Stomach smooth muscle (tissue), 2 donors: ENCODE data around the gene HDAC8.

ENCODE experiments used
- H3K27ac ChIP-seq: one replicate; pipeline ENCODE4 v1.7.0; 2013; ENCODE audit warnings: mild to moderate bottlenecking, low read length, inconsistent platforms
- H3K27me3 ChIP-seq, 2 donors: one replicate each; pipeline ENCODE4 v1.7.0; 2013; ENCODE audit warnings: low read length in 2 of 2; ENCODE audit not compliant: insufficient read depth in 2 of 2, control insufficient read depth in 1 of 2
- H3K36me3 ChIP-seq, 2 donors: one replicate each; pipeline ENCODE4 v1.7.0; 2013; ENCODE audit warnings: low read length in 2 of 2; ENCODE audit not compliant: control insufficient read depth in 2 of 2, insufficient read depth in 2 of 2
- H3K4me1 ChIP-seq: one replicate; pipeline ENCODE4 v1.7.0; 2013; ENCODE audit warnings: low read length; ENCODE audit not compliant: control insufficient read depth, insufficient read depth
- H3K4me3 ChIP-seq, 2 donors: one replicate each; pipeline ENCODE4 v1.7.0; 2013; ENCODE audit warnings: low read length in 2 of 2
- H3K9ac ChIP-seq, 2 donors: one replicate each; pipeline ENCODE4 v1.7.0; 2013; ENCODE audit warnings: low read length in 2 of 2, mild to moderate bottlenecking in 1 of 2
- H3K9me3 ChIP-seq, 2 donors: one replicate each; pipeline ENCODE4 v1.7.0; 2013; ENCODE audit warnings: low read length in 2 of 2; ENCODE audit not compliant: control insufficient read depth in 2 of 2
- donor health status: healthy.
- donor health status: Pancreatic carcinoma.

Gene HDAC8

DNA sequence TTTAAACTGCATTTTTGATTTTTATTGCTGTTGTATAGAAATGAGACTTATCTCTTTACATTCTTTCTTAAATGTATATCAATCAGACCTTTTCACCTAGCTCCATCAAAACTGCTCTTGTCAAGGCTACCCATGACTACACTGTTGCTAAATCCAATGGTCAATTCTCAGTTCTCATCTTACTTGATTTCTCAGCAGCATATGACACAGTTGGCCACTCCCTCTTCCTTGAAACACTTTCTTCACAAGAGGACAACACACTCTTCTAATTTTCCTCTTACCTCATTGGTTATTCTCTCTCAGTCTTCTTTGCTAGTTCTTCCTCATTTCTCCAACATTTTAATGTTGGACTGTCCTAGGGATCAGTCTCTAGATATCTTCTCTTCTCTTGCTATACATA is 172.8 kb downstream of the HDAC8 start:
- Histone ChIP-seq H3K9ac (no peak overlapping the region), H3K27me3 (no peaks in the 10 kb centered on the region), H3K4me1 (no peaks in the 10 kb centered on the region), H3K4me3 (no peak overlapping the region), H3K9me3 (no peaks in the 10 kb centered on the region), H3K36me3 (no peaks in the 10 kb centered on the region), H3K27ac (no peak overlapping the region)

DNA sequence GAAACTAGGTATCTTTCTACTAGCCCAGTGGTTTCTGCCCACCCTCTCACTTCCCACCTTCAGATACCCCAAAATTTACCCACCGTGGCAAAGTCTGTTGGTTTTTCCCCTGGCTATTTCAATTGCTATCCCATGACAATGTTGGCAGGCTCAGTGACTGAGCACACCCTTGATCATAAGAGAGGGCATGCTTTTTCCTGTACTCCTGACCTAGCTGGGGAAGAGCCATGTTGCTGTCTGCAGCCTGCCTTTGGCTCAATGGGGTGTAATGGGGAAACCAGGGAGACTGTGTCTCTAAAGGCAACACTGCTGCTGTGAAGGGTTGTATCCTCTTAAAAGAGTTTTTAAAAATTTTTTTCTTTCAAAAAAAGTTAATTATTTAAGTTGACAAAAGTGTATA is 176.5 kb downstream of the HDAC8 start:
- Histone ChIP-seq H3K4me3 (no peak overlapping the region), H3K9ac (no peak overlapping the region), H3K27me3 (no peaks in the 10 kb centered on the region), H3K9me3 (no peaks in the 10 kb centered on the region), H3K36me3 (no peaks in the 10 kb centered on the region), H3K27ac (no peak overlapping the region), H3K4me1 (no peaks in the 10 kb centered on the region)

DNA sequence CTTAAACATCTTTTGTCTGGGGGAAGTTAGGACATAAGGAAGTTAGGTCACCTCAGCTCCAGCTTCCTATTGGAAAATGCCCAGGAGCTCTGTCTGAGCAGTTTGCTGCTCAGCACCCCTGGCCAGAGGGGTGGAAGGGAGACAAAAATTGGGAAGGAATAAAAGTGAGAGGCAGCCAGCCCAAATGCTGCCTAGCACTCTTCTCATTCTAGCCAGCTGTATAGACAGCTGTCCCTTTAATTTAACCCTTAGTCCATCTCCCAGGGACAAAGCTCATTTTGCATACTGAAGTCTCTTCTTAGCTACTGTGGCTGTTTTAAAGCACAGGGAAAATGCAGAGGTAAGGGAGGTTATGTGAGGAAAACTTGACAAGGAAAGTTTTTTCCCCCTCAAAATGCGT is 177.4 kb downstream of the HDAC8 start:
- Histone ChIP-seq H3K27me3 (no peaks in the 10 kb centered on the region), H3K4me1 (no peaks in the 10 kb centered on the region), H3K27ac (no peak overlapping the region), H3K36me3 (no peaks in the 10 kb centered on the region), H3K4me3 (no peak overlapping the region), H3K9ac (no peak overlapping the region), H3K9me3 (no peaks in the 10 kb centered on the region)

DNA sequence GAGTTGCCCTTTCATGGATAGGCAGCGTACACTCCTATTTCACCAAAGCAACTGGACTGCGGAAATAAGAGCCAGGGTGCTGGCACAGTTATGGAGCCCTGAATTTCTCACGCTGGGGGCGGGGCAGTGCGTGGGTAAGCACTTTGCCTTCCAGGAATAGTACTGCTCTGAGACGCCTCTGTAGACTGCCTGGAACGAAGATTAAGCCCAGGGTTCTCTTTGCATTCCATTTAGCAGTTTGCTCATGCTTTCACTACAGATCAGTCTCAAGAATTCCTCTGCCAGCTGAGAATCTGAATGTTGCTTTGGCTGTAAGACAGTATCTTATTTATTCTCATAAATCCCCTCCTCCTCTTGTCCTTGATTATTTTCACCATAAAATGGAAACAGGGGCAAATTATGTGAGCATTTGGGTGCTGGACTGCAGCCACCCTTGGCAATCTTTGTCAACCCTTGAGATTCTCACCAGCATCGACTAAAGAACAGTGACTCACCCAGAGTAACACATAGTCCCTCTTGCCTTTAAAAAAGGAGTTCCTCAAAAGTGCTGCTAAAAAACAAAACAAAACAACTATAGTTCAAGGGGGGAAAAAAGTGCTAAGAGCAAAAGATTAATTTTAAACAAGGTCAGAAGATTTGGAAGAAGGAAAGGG is 178.0 kb downstream of the HDAC8 start:
- no peaks in the 10 kb centered on the region for H3K27me3 ChIP-seq
- H3K27ac ChIP-seq = no peak overlapping the region
- no peak overlapping the region for H3K4me3 ChIP-seq
- H3K9me3 ChIP-seq = no peaks in the 10 kb centered on the region
- H3K4me1 ChIP-seq = no peaks in the 10 kb centered on the region
- no peak overlapping the region for H3K9ac ChIP-seq
- no peaks in the 10 kb centered on the region for H3K36me3 ChIP-seq

DNA sequence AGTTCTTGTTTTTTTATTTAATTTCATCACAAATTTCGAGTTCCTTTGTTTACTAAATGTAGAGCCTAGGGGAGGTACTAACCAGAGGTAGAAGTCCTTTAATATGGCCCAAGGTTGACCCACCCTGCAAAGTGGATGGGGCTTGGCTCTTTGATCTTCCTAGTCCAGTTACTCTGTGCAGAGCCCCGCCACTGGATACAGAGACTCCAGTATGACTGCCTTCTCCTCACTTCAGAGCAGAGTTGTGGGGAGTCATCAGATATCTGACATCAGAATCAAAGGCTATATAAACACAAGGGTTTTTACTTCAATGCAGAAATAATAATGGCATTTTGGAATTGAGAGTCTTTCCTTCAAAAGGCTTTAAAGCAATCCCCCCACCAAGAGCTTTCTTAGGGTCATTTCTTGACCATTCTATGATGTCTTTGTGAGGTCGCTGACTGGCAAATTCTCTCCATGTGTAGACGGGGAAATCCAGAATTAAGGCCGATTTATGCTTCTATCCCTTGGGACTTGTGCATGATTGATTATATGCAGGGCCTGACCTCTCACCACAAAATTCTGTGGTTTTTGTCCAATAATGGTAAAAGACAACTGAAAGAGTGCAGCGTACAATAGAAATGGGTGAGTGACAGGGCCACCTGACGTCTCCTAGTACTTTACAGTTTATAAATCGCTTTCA is 178.7 kb downstream of the HDAC8 start:
- no peaks in the 10 kb centered on the region for H3K27me3 ChIP-seq
- H3K36me3 ChIP-seq = no peaks in the 10 kb centered on the region
- no peaks in the 10 kb centered on the region for H3K9me3 ChIP-seq
- H3K4me3 ChIP-seq = no peak overlapping the region
- H3K27ac ChIP-seq = no peak overlapping the region
- no peak overlapping the region for H3K9ac ChIP-seq
- H3K4me1 ChIP-seq = no peaks in the 10 kb centered on the region

DNA sequence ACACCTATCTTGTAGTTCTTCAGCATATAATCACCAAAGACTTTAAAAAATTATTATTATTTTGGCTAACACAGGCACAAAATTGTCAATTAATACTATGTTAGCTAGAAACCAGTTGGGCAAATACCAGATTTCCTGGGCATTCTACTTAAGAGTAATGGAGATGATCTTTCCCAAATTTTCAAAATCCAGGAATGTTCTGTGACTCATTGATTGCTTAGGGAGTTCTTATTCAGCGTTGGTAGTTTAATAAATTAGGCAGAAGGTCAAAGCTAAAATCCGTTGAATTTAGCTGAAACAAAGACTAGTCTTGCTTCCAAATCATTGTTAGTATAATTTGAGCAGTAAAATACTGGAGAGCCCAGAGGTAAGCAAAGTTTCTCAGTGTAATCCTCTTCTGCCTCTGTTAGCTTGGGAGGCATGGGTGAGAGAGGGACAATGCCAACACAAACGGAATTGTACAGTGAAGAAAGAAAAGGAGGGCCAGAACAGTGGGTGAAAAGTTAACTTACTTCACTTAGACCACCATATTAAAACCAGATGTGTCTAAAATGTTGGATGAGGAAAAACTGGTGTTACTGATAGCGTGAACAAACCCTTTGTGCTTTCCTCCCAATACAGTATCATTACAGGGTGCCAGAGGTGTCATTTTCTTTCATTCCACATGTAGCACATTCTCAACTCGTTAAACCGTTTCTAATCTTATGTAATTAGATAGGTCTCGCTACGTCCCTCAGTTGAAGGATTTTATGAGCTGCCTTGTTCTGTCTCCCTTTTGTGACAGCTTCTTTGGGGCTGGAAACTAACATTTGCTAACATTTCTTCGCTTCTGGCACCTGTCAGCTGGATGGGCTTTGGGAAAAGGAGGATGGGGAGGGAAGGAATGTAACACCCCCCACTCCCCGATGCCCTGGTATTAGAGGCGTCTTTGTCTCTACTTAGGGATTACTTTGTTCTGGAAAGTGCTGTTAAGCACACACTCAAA is 179.5 kb downstream of the HDAC8 start:
- no peak overlapping the region for H3K4me3 ChIP-seq
- H3K4me1 ChIP-seq = no peaks in the 10 kb centered on the region
- no peak overlapping the region for H3K9ac ChIP-seq
- no peaks in the 10 kb centered on the region for H3K9me3 ChIP-seq
- no peak overlapping the region for H3K27ac ChIP-seq
- H3K36me3 ChIP-seq = no peaks in the 10 kb centered on the region
- H3K27me3 ChIP-seq = no peaks in the 10 kb centered on the region

DNA sequence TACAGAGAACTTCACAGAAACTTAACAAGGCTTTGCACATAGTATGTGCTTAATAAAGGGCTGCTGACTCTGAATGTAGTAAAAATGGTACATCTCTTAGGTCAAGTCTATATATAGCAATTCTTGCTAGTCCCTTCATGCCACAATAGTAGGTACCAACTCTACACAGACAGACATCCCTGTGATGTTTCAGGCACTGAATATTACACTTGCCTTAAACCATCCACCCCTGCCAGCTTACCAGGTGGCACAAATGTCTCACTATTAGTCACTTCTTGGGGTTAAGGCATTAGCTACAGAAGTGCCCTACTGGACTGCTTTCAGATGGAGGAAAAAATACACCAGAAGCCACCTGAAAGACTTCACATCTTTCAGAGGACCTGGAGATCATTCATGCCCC is 180.6 kb downstream of the HDAC8 start:
- peaks cover 0 to 3% of the 10 kb centered on the region in 2 donors for H3K27me3 ChIP-seq
- no peak overlapping the region for H3K4me3 ChIP-seq
- no peak overlapping the region for H3K9ac ChIP-seq
- H3K27ac ChIP-seq = no peak overlapping the region
- no peaks in the 10 kb centered on the region for H3K36me3 ChIP-seq
- H3K4me1 ChIP-seq = no peaks in the 10 kb centered on the region
- no peaks in the 10 kb centered on the region for H3K9me3 ChIP-seq

DNA sequence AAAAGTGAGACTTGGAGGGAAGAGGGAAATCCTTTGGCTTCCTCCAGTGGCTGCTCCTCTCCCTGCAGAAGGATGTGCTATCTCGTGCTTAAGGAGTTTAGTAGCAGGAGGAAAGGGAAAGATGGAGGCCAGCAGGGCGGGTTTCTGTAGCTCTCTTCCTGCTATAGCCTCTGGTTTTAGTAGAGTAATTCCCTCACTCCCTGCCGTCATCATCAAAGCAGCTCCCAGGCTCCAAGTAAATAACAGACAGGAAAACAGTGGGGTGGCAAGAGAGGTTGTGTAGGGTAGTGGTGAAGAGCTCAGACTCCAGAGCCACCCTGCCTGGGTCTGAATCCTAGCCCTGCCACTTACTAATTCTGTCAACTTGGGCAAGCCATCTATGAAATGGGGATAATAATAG is 185.4 kb downstream of the HDAC8 start:
- Histone ChIP-seq H3K4me3 (no peak overlapping the region), H3K36me3 (no peaks in the 10 kb centered on the region), H3K9ac (no peak overlapping the region), H3K27ac (no peak overlapping the region), H3K9me3 (no peaks in the 10 kb centered on the region), H3K4me1 (no peaks in the 10 kb centered on the region), H3K27me3 (peaks cover 0 to 3% of the 10 kb centered on the region in 2 donors)

DNA sequence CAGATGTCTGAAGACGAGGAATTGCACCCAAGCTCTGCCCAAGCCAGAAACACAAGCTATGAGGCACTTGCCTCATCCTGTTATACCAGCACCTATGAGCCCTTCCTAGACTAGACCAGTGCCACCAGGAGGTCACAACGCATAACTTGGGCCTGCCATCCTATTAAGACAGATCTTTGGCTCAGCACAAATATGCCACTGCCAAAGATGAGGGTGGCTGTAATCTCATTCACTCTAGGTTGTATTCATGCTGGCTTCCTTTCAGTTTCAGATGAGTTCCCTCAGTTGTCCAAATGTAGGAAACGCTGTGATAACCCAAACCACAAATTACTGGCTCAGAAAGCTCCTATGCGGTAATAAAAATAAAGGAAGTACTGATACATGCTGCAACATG is 190.4 kb downstream of the HDAC8 start:
- peaks cover 0 to 7% of the 10 kb centered on the region in 2 donors for H3K27me3 ChIP-seq
- no peak overlapping the region for H3K9ac ChIP-seq
- H3K36me3 ChIP-seq = no peaks in the 10 kb centered on the region
- H3K4me1 ChIP-seq = no peaks in the 10 kb centered on the region
- H3K4me3 ChIP-seq = no peak overlapping the region
- no peaks in the 10 kb centered on the region for H3K9me3 ChIP-seq
- H3K27ac ChIP-seq = no peak overlapping the region

DNA sequence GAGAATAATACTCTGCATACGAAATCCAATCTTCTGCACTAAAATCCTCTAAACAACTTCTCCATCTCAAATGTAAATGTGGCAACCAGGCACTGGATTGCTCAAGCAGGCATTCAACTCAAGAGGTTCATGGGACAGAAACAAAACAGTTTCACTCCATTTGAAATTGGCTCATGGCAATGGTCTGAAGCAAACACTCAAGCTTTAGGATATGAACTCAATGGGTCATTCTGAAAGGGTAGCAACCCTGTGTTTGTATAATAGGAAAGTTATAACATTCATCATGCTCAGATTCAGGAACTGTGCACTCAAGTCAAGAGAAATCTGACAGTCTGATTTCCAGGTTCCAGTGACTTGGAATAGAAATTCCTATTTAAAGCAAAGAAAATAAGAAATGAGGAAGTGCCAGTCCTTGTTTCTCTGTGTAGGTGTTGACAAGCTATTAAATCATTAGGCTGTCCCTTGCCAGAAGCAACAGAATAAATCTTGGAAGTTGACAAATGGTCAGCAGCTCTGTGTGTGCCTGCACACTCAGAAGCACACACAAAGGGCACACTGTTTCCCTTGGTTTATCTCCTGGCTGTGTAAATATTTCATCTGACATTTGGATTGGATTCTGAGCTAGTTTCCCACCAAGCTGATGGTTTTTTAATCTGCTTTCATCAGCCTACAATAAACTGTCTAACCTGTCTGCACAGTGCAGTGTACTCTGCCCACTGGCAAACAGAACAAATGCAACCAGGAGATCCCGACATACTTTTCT is 191.0 kb downstream of the HDAC8 start:
- H3K4me3 ChIP-seq = no peak overlapping the region
- no peak overlapping the region for H3K9ac ChIP-seq
- H3K27ac ChIP-seq = no peak overlapping the region
- H3K36me3 ChIP-seq = no peaks in the 10 kb centered on the region
- H3K4me1 ChIP-seq = no peaks in the 10 kb centered on the region
- H3K27me3 ChIP-seq = peaks cover 0 to 7% of the 10 kb centered on the region in 2 donors
- H3K9me3 ChIP-seq = no peaks in the 10 kb centered on the region
